ENCODE data around the gene GMCL2.

Gene GMCL2, protein sequence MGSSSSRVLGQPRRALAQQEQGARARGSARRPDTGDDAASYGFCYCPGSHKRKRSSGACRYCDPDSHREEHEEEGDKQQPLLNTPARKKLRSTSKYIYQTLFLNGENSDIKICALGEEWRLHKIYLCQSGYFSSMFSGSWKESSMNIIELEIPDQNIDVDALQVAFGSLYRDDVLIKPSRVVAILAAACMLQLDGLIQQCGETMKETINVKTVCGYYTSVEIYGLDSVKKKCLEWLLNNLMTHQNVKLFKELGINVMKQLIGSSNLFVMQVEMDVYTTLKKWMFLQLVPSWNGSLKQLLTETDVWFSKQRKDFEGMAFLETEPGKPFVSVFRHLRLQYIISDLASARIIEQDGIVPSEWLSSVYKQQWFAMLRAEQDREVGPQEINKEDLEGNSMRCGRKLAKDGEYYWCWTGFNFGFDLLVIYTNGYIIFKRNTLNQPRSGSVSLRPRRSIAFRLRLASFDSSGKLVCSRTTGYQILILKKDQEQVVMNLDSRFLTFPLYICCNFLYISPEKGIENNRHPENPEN

DNA sequence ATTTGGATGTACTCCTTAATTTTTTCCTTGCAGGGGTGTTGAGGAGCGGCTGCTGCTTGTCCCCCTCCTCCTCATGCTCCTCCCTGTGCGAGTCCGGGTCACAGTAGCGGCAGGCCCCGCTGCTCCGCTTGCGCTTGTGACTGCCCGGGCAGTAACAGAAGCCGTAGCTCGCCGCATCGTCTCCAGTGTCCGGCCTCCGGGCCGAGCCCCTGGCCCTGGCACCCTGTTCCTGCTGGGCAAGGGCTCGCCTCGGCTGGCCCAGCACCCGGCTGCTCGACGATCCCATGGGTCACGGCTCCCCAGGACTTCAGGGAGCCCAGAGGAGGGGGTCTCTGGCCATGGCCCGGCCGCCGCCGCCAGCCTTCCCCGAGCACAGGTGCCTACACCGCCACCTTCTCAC is at the start of gene GMCL2:
Gene GMCL2 (minus strand): TSS at position 358 of the 400 bp plus-strand sequence. CDS start 72 bp downstream, at position 286.
- H3K4me3 ChIP-seq (ENCODE audit: insufficient read depth, low read length, poor library complexity, severe bottlenecking) = no peak within 1 kb of the TSS
- no peak within 1 kb of the TSS for H2AFZ ChIP-seq (ENCODE audit: low read depth, low read length, severe bottlenecking)
- no peaks in the 10 kb centered on the region for H3K9me3 ChIP-seq (ENCODE audit: insufficient read depth, low read length)

DNA sequence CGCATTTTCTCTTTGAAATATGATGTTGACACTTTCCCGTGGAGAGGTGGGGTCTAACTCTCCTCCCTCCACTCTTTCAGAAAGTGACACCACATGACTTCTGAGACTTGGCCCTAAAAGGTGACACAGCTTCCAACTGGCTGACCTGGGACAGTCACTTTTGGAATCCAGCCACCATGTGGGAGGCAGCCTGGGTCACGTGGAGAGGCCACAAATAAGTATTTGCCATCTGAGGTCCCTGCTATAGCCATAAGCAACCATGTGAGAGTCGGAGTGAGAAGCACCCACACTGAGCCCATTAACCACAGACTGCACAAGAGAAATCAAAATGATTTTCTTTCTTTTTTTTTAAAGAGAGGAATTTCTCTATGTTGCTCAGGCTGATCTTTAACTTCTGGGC is 49.5 kb upstream of the GMCL2 start:
- Histone ChIP-seq H4K20me1 (ENCODE audit: low read depth, low read length) (no peaks in the 10 kb centered on the region), H3K9me3 (ENCODE audit: insufficient read depth, low read length) (no peaks in the 10 kb centered on the region), H3K27ac (ENCODE audit: low read depth, low read length) (no peak overlapping the region), H2AFZ (ENCODE audit: low read depth, low read length, severe bottlenecking) (no peak overlapping the region), H3K4me2 (ENCODE audit: low read depth, low read length, poor library complexity, severe bottlenecking) (no peak overlapping the region), H3K36me3 (ENCODE audit: low read length) (no peaks in the 10 kb centered on the region), H3K79me2 (ENCODE audit: insufficient read depth, low read length) (peaks cover 4% of the 10 kb centered on the region), H3K4me3 (ENCODE audit: insufficient read depth, low read length, poor library complexity, severe bottlenecking) (no peak overlapping the region), H3K27me3 (ENCODE audit: low read length) (no peaks in the 10 kb centered on the region), H3K9me2 (replicated peaks; ENCODE audit: insufficient read depth, low read length) (no peaks in the 10 kb centered on the region), H3K9ac (ENCODE audit: low read length) (no peak overlapping the region), H3F3A (ENCODE audit: insufficient read depth) (peaks cover 17% of the 10 kb centered on the region)
- no peak for TF ChIP-seq EZH2phosphoT487 (conservative IDR thresholded peaks at IDR 0.05; ENCODE audit: low read length)
- TF ChIP-seq, protein P1, sequence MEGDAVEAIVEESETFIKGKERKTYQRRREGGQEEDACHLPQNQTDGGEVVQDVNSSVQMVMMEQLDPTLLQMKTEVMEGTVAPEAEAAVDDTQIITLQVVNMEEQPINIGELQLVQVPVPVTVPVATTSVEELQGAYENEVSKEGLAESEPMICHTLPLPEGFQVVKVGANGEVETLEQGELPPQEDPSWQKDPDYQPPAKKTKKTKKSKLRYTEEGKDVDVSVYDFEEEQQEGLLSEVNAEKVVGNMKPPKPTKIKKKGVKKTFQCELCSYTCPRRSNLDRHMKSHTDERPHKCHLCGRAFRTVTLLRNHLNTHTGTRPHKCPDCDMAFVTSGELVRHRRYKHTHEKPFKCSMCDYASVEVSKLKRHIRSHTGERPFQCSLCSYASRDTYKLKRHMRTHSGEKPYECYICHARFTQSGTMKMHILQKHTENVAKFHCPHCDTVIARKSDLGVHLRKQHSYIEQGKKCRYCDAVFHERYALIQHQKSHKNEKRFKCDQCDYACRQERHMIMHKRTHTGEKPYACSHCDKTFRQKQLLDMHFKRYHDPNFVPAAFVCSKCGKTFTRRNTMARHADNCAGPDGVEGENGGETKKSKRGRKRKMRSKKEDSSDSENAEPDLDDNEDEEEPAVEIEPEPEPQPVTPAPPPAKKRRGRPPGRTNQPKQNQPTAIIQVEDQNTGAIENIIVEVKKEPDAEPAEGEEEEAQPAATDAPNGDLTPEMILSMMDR (IDR thresholded peaks at IDR 0.05; ENCODE audit: insufficient read depth, low read length, poor library complexity, severe bottlenecking) = no peak

More for the DNA sequence above, at the start of gene GMCL2:
- H3K9me2 ChIP-seq (replicated peaks; ENCODE audit: insufficient read depth, low read length) = no peaks in the 10 kb centered on the region
- H4K20me1 ChIP-seq (ENCODE audit: low read depth, low read length) = no peaks in the 10 kb centered on the region
- no peaks in the 10 kb centered on the region for H3K27me3 ChIP-seq (ENCODE audit: low read length)
- no peak within 1 kb of the TSS for H3K27ac ChIP-seq (ENCODE audit: low read depth, low read length)
- H3F3A ChIP-seq (ENCODE audit: insufficient read depth) = no peaks in the 10 kb centered on the region
- H3K9ac ChIP-seq (ENCODE audit: low read length) = no peak within 1 kb of the TSS
- TF ChIP-seq, protein P1 (IDR thresholded peaks at IDR 0.05; ENCODE audit: insufficient read depth, low read length, poor library complexity, severe bottlenecking) = no peak
- TF ChIP-seq EZH2phosphoT487 (conservative IDR thresholded peaks at IDR 0.05; ENCODE audit: low read length) = no peak
- no peak within 1 kb of the TSS for H3K4me2 ChIP-seq (ENCODE audit: low read depth, low read length, poor library complexity, severe bottlenecking)
- no peaks in the 10 kb centered on the region for H3K36me3 ChIP-seq (ENCODE audit: low read length)
- H3K79me2 ChIP-seq (ENCODE audit: insufficient read depth, low read length) = no peaks in the 10 kb centered on the region

DNA sequence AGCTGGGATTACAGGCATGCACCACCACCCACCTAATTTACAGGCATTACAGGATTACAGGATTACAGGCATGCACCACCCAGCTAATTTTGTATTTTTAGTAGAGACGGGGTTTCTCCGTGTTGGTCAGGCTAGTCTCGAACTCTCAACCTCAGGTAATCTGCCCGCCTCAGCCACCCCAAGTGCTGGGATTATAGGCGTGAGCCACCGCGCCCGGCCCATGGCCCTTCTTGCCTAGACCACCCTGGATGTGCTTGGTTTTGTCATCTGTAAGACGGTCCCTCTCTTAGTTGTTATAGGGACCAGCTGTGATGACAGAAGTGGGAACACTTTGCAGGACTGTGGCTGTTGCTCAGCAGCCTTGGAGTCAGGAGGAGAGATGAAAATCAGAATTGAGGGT is 49.0 kb upstream of the GMCL2 start:
- H3K4me3 ChIP-seq (ENCODE audit: insufficient read depth, low read length, poor library complexity, severe bottlenecking) = no peak overlapping the region
- no peak overlapping the region for H3K9ac ChIP-seq (ENCODE audit: low read length)
- H3K36me3 ChIP-seq (ENCODE audit: low read length) = no peaks in the 10 kb centered on the region
- TF ChIP-seq EZH2phosphoT487 (conservative IDR thresholded peaks at IDR 0.05; ENCODE audit: low read length) = no peak
- TF ChIP-seq, protein P1 (IDR thresholded peaks at IDR 0.05; ENCODE audit: insufficient read depth, low read length, poor library complexity, severe bottlenecking) = no peak
- H2AFZ ChIP-seq (ENCODE audit: low read depth, low read length, severe bottlenecking) = no peak overlapping the region
- H3K9me3 ChIP-seq (ENCODE audit: insufficient read depth, low read length) = no peaks in the 10 kb centered on the region
- no peaks in the 10 kb centered on the region for H3K27me3 ChIP-seq (ENCODE audit: low read length)
- no peaks in the 10 kb centered on the region for H3K9me2 ChIP-seq (replicated peaks; ENCODE audit: insufficient read depth, low read length)
- peaks cover 17% of the 10 kb centered on the region for H3F3A ChIP-seq (ENCODE audit: insufficient read depth)
- H3K79me2 ChIP-seq (ENCODE audit: insufficient read depth, low read length) = peaks cover 10% of the 10 kb centered on the region
- H3K4me2 ChIP-seq (ENCODE audit: low read depth, low read length, poor library complexity, severe bottlenecking) = no peak overlapping the region
- no peak overlapping the region for H3K27ac ChIP-seq (ENCODE audit: low read depth, low read length)
- H4K20me1 ChIP-seq (ENCODE audit: low read depth, low read length) = no peaks in the 10 kb centered on the region
